GM10847 (cell line): Measurements from ENCODE around the gene GAS2L3.

Experiments used
- POLR2A ChIP-seq: IDR thresholded peaks from 2 replicates; pipeline ENCODE4 v1.6.1; 2011; ENCODE audit not compliant: insufficient read length; ENCODE audit errors: extremely low read depth

GAS2L3 gene

DNA sequence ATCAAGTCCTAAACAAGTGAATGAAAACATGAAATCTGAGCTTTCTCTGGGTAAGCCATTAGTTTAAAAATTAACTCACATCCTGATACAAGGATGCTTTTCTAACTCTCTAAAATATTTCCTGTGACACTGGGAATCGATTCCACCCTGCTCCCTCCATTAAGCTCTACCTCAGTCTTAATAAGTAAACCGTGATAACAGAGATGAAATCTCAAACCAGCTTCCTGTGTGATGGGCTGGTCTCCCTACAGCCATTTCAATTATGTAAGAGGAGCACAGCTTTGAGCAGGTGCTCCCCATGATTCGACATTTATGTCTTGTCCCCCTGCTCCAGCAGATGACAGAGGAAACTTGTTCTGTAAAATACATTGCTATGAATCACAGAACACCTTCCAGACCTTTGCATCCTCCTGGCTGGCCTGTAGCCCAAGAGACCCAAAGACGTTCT, 59.0 kb downstream of the GAS2L3 start:
- no peak for TF ChIP-seq POLR2A

DNA sequence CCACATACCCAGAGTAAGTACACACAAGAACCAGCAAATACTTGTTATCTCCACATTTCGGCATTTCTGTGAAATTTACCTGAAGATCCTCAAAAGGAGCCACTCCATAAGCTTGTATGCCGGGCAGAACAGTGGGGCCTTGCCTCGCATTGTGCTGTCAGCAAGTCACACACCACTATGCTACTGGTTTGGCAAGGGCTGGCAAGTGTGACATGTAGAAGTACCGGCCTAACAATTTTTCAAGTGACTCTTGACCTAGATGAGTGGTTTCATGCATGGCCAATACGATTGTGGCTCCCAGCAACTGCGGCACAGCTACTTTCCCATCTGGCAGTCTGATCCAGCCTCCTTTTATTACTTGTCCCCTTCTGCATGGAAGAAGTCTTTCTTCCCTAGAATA, 69.8 kb downstream of the GAS2L3 start:
- TF ChIP-seq POLR2A = no peak

DNA sequence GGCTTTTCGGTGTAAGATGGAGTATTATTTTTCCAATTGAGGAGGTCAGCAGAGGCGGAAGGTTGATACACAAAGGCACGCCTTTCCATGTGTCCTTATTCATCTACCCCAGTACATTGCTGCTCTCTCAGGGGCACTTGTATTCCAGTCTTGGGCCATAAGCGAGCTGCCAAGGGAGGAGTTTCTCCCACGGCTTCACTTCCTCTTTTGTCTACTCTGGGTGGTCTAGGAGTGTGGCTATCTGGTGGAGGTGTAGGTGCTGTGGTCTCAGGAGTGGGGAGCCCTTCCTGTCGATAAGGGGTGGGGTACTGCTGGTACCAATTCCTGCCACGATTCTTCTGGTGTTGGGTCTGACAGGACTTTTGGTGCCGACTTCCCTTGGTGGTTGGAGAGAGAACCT, 73.4 kb downstream of the GAS2L3 start:
- TF ChIP-seq POLR2A = no peak

DNA sequence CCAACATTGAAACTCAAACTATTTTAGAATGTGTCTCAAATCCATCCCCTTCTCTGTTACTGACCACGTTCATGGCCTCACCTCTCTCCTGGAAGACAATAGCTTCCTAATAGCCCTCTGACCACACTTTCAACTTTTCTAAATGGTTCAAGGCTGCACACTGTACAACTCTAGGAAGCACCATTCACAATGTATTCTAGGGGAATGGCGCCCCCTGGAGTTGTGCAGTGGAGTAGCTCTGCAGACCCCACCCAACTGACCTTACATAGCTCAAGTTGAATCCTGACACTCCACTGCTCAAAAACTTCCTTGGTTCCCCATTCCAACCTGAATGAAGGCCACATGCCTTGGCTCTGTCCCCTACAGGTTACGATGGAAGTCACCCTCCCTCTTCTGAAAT, 77.6 kb downstream of the GAS2L3 start:
- no peak for TF ChIP-seq POLR2A

DNA sequence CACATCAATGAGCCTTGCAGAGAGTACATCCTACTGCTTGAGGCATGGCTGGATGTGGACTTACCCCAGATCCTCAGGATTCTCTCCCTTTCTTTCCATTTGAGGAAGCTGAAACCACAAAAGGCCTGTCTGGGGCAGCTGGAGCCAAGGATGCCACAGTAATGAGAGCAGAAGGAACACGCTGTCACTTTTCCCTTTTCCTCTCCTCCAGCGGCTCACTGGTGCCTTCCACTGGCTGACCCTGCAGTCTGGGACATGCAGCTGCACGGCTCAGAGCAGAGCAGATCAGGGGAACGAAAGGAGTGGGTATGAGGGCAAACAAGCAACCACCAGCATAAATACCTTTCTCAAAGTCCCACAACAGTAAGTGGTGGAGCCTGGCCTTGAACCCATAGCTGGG, 78.2 kb downstream of the GAS2L3 start:
- no peak for TF ChIP-seq POLR2A

DNA sequence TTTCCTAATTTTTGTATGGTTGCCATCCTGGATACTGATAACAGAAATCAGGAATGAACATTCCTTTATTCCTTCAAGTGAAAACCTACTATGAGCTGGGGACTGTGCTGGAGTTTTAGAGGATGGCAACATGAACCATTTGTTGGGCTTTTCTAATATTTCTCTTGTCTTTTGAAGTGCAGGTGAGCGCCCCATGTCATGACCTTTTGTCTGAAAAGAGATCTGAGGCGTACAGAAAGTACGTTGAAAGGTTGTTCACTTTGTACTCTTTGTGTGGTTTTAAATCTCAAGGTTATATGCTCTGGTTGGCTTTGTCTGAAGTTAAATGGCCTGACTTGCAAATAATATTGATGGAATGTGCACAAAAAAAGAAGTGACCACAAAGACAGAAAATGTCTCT, 79.0 kb downstream of the GAS2L3 start:
- TF ChIP-seq POLR2A = no peak

DNA sequence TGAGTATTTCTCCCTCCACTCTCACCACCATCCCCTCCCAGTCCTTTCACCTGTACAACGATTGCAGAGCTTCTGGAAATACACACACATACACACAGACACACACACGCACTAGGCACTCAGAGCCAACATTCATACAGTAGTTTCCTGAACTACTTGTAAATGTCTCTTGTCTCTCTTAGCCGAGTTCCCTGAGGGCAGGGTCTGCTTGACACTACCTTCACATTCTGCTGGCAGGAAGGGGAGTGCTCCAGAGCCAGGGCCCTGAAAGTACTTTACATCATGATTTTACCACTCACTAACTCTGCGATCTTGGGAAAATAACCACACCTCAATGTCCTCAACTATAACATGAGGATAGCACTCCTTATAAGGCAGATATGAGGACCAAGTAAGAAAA, 82.7 kb downstream of the GAS2L3 start:
- TF ChIP-seq POLR2A = no peak

DNA sequence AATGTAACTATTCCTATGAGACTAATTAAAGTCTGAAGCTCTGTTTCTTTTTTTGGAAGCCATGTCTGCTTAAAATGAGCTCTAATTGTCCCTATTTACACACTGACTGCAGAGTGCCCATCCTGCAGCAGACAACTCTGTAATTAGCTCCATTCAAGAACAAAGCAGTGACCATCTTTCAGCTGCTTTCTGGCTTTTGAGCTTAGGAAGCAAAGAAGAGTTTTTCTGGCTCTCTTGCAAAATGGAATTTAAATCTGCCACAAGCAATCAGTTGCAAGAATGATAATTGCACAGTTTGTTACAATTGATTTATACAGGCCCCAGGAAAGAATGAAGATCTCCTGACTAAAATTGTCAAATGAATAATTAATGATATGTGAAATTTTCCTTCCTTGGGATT, 83.4 kb downstream of the GAS2L3 start:
- no peak for TF ChIP-seq POLR2A

DNA sequence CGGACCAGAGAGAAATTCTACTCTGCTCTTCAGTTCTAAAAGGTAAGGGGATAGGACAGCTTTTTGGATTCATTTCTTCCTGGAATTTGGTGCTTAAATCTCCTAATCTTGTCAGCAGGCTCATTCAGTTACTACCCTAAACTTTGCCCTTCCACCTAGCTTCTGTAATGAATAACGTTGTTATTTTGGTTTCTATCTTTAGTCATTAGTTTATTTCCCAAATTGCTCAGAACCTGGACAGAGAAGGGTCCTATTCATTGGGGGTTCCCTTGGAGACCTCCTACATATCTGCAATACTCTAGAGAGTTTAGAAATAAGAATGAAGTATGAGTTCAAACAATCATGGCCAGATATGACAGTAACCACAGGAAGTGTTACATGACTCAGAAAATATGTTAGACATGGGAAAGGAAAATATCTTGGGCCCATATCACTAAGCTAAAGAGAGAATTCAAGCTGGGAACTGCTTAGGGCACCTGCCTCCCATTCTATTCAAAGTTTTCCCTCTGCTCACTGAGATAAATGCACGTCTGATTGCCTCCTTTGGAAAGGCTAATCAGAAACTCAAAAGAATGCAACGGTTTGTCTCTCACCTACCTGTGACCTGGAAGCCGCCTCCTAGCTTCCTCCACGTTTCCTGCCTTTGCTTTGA, 87.9 kb downstream of the GAS2L3 start:
- no peak for TF ChIP-seq POLR2A

DNA sequence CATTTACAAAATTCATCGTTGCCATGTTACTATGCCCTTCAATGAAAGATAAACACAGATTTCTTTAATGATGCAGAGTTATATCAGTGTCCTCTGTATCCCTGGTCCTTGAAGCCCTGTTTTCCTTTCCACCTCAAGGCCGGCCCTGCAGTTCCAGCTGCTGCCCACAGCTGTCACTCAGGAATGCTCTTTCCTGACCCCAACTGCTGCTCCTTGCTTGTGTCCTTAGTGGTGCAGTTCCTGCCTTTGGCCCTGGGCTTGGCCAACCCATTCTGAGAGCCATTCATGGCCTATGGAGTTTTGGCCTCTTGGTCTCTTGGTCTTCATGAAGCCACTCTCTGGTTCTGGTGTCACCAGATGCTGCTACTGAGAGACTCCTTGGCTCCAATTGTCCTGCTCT, 93.1 kb downstream of the GAS2L3 start:
- TF ChIP-seq POLR2A = no peak

DNA sequence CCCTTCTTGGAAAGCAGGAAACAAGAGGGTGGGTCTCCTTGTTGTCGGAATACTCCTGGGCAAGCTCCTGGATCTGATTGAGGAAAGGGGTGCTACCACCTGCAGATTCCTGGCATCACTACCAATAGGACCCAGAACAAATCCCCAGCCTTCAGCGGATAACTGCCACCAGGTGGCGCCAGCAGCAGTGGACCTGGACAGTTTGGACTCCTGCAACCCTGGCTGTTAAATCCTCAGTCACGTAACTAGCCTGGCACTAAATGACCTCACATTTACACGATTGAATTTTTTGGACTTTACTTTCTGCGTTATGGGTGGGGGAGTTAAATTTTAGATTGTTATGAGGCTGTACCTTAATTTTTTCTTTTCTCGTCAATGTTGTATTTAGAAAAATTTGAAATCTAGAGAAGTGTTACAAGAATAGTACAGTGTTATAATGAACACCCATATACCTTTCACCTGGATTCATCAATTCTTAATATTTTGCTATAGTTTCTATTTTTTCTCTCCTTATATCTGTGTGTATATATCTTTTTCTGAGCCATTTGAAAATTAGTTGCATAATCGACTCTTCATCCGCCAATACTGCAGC, 95.6 kb downstream of the GAS2L3 start:
- TF ChIP-seq POLR2A = no peak

DNA sequence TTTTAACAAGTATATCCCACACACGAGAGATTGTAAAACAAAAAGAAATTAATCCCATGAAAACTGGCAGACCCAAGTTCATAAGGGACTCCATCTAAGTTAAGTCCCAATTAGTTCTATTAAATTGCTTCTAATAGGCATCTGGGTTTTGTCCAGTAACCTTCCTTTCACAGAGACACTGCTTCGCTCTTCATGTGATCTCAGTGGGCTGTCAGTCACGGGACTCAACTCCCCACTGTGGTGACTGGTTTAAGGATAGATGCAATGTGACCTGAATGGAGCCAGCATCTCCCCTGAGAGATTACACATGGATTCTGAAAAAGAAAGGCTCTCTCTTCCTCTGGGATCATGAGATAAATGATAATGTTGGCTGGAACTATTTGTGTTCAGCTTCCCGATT, 96.4 kb downstream of the GAS2L3 start:
- no peak for TF ChIP-seq POLR2A

DNA sequence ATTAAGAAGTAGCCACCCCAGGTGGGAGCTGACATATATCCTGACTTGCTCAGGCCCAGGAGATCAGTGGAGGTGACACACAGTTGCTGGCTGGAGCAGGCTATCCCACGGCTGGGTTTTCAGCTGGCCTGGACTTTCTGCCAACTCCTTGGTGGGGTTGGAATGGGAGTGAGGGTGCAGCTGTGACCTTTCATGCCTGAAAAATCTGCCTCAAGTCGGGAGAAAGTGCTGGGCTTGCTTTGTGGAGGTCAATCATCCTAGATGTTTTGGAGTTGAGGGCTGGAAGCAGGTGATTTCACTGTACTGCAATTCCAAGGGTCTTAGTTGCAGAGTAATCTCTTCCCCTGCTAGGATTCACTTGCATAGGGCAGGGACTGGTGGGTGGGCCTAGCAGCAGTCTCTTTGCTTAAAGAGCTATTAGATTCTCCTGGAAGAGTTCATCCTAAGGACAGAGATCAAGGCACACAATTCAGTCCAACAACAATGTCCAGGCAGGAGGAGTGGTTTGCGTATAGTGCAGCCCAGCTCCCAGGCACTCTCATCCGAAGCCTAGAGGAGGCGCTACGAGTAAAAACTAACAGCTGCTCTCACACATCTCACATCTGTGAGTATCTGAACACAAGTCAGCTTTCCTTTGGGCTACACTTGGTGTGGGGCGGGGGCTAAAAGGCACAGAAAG, 98.1 kb downstream of the GAS2L3 start:
- no peak for TF ChIP-seq POLR2A

DNA sequence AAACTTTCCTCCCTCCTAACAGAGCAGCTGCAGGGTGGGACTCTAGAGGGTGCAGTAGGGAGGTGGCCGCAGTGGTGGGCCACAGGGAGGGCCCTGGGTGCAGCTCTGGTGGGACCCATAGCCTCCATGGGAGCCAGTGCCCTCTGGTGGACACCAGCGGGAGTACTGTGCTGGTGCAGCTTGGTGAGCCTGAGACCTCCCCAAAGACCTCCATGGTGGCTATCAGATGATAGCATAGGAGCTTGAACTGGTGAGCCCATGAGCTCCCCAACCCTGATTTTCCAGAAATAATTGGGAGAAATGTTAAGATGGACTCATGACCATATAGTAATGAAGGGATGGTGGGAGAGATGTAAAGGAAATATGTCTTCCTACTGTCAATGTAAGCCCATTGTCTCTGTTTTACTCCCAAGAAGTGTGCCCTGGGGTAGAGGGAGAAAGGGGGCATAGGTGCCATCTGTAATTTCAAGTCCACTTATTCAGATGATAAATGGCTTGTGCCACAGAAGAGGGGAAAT, 98.7 kb downstream of the GAS2L3 start:
- TF ChIP-seq POLR2A = no peak

DNA sequence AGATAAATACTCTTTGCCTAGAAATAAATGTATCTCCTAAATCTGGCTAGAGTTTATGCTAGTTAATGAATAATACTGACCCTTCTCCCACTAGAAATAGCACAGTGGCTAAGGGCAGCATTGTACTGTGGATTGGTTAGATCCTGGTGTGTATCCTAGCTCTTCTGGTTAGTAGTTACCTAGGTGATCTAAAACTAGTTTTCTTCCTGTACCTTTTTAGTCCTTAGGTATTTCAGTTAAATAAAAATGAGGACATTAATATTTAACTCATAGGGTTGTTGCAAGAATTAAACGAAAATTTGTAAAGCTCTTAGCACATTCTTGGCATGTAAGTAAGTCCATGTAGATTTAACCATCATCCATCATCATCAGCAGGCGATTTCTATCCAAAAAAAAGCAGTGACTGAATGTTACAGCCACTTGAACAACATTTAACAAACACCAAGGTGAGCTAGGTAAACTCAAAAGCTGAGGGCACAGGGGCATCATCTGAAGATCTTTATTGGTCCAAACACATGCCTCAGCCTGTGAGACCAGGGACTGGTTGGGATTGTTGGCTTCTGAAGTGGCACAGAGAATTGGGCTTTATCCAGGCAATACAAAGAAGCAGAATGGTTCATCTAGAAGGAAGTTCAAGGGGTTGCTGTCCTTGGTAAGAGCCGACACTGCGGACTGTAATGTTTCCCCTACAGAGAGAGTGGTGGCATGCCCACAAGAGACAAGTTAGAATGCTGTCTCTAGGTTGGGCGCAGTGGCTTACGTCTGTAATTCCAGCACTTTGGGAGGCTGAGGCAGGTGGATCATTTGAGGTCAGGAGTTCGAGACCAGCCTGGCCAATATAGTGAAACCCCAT, 100.8 kb downstream of the GAS2L3 start:
- TF ChIP-seq POLR2A = no peak
